CD4-positive, alpha-beta T cell treated with Interleukin-21 for 1 hour (primary cell): ENCODE measurements around the gene CALCOCO2.
"Not testable (repeated sequence)": the region's sequence is repeated elsewhere in the genome, so short reads cannot be mapped to it uniquely, and the experiment has no call there.

Experiments used
- DNase-seq: peaks from one replicate; pipeline ENCODE4 v3.0.0-alpha.2; 2020

CALCOCO2 gene

GRCh38 chr17:48825446-48826381 is 5.1 kb upstream of the CALCOCO2 start:
- no peak for DNase-seq

- DNase-seq: no peak
Measured at GRCh38 chr17:48831549-48831883, 681 bp downstream of the CALCOCO2 start.

- no peak for DNase-seq
Measured at GRCh38 chr17:48834973-48835372, 4.1 kb downstream of the CALCOCO2 start.

- peak; percentile 22 for DNase-seq
Measured at GRCh38 chr17:48835971-48836370, 5.1 kb downstream of the CALCOCO2 start.

GRCh38 chr17:48837458-48837857 is 6.6 kb downstream of the CALCOCO2 start:
- peak; percentile 52 for DNase-seq

GRCh38 chr17:48840441-48840840 is 9.6 kb downstream of the CALCOCO2 start:
- DNase-seq: no peak

GRCh38 chr17:48841395-48841831 is 10.6 kb downstream of the CALCOCO2 start:
- peak; percentile 67 for DNase-seq

GRCh38 chr17:48842746-48843145 is 11.9 kb downstream of the CALCOCO2 start:
- DNase-seq: no peak

GRCh38 chr17:48843187-48843900 is 12.5 kb downstream of the CALCOCO2 start:
- DNase-seq: no peak

GRCh38 chr17:48850792-48851323 is 20.0 kb downstream of the CALCOCO2 start:
- peak; percentile 24 for DNase-seq

- DNase-seq: no peak
Measured at GRCh38 chr17:48854774-48855476, 24.1 kb downstream of the CALCOCO2 start.

- no peak for DNase-seq
Measured at GRCh38 chr17:48856122-48856821, 25.4 kb downstream of the CALCOCO2 start.

GRCh38 chr17:48860034-48860433 is 29.2 kb downstream of the CALCOCO2 start:
- no peak for DNase-seq

GRCh38 chr17:48860456-48860855 is 29.6 kb downstream of the CALCOCO2 start:
- no peak for DNase-seq

GRCh38 chr17:48868916-48869500 is 38.2 kb downstream of the CALCOCO2 start:
- DNase-seq: no peak

- no peak for DNase-seq
Measured at GRCh38 chr17:48869821-48870318, 39.0 kb downstream of the CALCOCO2 start.

GRCh38 chr17:48871035-48871550 is 40.3 kb downstream of the CALCOCO2 start:
- DNase-seq: no peak

- DNase-seq: no peak
Measured at GRCh38 chr17:48871551-48872351, 40.9 kb downstream of the CALCOCO2 start.

GRCh38 chr17:48872409-48872808 is 41.6 kb downstream of the CALCOCO2 start:
- not testable (repeated sequence) for DNase-seq

- DNase-seq: no peak
Measured at GRCh38 chr17:48873209-48873608, 42.4 kb downstream of the CALCOCO2 start.
